ENCODE results near the gene NOS3.

DNA sequence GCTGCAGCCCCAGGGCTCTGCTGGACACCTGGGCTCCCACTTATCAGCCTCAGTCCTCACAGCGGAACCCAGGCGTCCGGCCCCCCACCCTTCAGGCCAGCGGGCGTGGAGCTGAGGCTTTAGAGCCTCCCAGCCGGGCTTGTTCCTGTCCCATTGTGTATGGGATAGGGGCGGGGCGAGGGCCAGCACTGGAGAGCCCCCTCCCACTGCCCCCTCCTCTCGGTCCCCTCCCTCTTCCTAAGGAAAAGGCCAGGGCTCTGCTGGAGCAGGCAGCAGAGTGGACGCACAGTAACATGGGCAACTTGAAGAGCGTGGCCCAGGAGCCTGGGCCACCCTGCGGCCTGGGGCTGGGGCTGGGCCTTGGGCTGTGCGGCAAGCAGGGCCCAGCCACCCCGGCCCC, 2.7 kb downstream of the NOS3 start:
- TF ChIP-seq ELF4 (CRISPR knock-in tag; IDR thresholded peaks at IDR 0.05; ENCODE audit: borderline replicate concordance) (no peak), RFX5 (IDR thresholded peaks at IDR 0.05; ENCODE audit: low read depth, low read length) (no peak), SP2 (CRISPR knock-in tag; IDR thresholded peaks at IDR 0.05) (no peak), RNF2 (conservative IDR thresholded peaks at IDR 0.05; ENCODE audit: low read depth) (no peak), JUN (CRISPR knock-in tag; IDR thresholded peaks at IDR 0.05) (no peak), MYNN (CRISPR knock-in tag; IDR thresholded peaks at IDR 0.05; ENCODE audit: low read depth) (no peak), HES4 (CRISPR knock-in tag; IDR thresholded peaks at IDR 0.05; ENCODE audit: borderline replicate concordance) (no peak)
- TF ChIP-seq, protein P1, sequence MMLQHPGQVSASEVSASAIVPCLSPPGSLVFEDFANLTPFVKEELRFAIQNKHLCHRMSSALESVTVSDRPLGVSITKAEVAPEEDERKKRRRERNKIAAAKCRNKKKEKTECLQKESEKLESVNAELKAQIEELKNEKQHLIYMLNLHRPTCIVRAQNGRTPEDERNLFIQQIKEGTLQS (CRISPR knock-in tag; IDR thresholded peaks at IDR 0.05): no peak
- TF ChIP-seq, protein P2, sequence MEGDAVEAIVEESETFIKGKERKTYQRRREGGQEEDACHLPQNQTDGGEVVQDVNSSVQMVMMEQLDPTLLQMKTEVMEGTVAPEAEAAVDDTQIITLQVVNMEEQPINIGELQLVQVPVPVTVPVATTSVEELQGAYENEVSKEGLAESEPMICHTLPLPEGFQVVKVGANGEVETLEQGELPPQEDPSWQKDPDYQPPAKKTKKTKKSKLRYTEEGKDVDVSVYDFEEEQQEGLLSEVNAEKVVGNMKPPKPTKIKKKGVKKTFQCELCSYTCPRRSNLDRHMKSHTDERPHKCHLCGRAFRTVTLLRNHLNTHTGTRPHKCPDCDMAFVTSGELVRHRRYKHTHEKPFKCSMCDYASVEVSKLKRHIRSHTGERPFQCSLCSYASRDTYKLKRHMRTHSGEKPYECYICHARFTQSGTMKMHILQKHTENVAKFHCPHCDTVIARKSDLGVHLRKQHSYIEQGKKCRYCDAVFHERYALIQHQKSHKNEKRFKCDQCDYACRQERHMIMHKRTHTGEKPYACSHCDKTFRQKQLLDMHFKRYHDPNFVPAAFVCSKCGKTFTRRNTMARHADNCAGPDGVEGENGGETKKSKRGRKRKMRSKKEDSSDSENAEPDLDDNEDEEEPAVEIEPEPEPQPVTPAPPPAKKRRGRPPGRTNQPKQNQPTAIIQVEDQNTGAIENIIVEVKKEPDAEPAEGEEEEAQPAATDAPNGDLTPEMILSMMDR (CRISPR knock-in tag; IDR thresholded peaks at IDR 0.05): no peak
- TF ChIP-seq, protein P3, sequence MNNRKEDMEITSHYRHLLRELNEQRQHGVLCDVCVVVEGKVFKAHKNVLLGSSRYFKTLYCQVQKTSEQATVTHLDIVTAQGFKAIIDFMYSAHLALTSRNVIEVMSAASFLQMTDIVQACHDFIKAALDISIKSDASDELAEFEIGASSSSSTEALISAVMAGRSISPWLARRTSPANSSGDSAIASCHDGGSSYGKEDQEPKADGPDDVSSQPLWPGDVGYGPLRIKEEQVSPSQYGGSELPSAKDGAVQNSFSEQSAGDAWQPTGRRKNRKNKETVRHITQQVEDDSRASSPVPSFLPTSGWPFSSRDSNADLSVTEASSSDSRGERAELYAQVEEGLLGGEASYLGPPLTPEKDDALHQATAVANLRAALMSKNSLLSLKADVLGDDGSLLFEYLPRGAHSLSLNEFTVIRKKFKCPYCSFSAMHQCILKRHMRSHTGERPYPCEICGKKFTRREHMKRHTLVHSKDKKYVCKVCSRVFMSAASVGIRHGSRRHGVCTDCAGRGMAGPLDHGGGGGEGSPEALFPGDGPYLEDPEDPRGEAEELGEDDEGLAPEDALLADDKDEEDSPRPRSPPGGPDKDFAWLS (CRISPR knock-in tag; IDR thresholded peaks at IDR 0.05; ENCODE audit: borderline replicate concordance): no peak
- TF ChIP-seq, protein P4, sequence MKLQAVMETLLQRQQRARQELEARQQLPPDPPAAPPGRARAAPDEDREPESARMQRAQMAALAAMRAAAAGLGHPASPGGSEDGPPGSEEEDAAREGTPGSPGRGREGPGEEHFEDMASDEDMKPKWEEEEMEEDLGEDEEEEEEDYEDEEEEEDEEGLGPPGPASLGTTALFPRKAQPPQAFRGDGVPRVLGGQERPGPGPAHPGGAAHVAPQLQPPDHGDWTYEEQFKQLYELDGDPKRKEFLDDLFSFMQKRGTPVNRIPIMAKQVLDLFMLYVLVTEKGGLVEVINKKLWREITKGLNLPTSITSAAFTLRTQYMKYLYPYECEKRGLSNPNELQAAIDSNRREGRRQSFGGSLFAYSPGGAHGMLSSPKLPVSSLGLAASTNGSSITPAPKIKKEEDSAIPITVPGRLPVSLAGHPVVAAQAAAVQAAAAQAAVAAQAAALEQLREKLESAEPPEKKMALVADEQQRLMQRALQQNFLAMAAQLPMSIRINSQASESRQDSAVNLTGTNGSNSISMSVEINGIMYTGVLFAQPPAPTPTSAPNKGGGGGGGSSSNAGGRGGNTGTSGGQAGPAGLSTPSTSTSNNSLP (IDR thresholded peaks at IDR 0.05; ENCODE audit: low read depth, low read length): no peak
